ENCODE measurements around the gene ST6GALNAC4.

- no peak for TF ChIP-seq POLR2AphosphoS5 (IDR thresholded peaks at IDR 0.05; ENCODE audit: low read depth, low read length)
- no peak for TF ChIP-seq POLR2A (IDR thresholded peaks at IDR 0.05; ENCODE audit: low read depth, low read length)
- TF ChIP-seq SPI1 (IDR thresholded peaks at IDR 0.05; ENCODE audit: low read depth, low read length), result no peak
- TF ChIP-seq TAF1 (IDR thresholded peaks at IDR 0.05; ENCODE audit: low read depth, low read length), result no peak
- TF ChIP-seq POU2F2 (IDR thresholded peaks at IDR 0.05; ENCODE audit: low read depth, low read length), result no peak
Observed at GRCh38 chr9:127940593-127940992, 23.8 kb upstream of the ST6GALNAC4 start.
